Endodermal cell (in vitro differentiated cells): ENCODE data around the gene PLPPR1. TPM values are rescaled to one million over a fixed set of nuclear protein-coding genes. Genes with fewer than 3 reads are reported as not detected.

Experiments
- DNase-seq: peaks from one replicate; pipeline ENCODE4 v3.0.0-alpha.2; 2017
- H3K27ac ChIP-seq: 2 replicates; pipeline ENCODE4 v1.5.1; 2013; ENCODE audit warnings: mild to moderate bottlenecking, low read depth, low read length, moderate library complexity
- H3K27me3 ChIP-seq: 2 replicates; pipeline ENCODE4 v1.6.1; 2013; ENCODE audit warnings: mild to moderate bottlenecking, low read length, moderate library complexity; ENCODE audit not compliant: insufficient read depth, control insufficient read depth, poor library complexity, severe bottlenecking
- H3K36me3 ChIP-seq: 2 replicates; pipeline ENCODE4 v1.7.0; 2013; ENCODE audit warnings: mild to moderate bottlenecking, low read length, moderate library complexity; ENCODE audit not compliant: control insufficient read depth, insufficient read depth
- H3K4me1 ChIP-seq: one replicate; pipeline ENCODE4 v1.7.0; 2013; ENCODE audit warnings: low read length; ENCODE audit not compliant: control insufficient read depth, insufficient read depth
- H3K4me3 ChIP-seq: 2 replicates; pipeline ENCODE4 v1.5.1; 2013; ENCODE audit warnings: mild to moderate bottlenecking, low read length, moderate library complexity
- H3K9ac ChIP-seq: 2 replicates; pipeline ENCODE4 v1.6.1; 2013; ENCODE audit warnings: mild to moderate bottlenecking, low read length, moderate library complexity; ENCODE audit not compliant: poor library complexity, severe bottlenecking; ENCODE audit errors: extremely low read depth
- H3K9me3 ChIP-seq: 2 replicates; pipeline ENCODE4 v1.6.1; 2013; ENCODE audit warnings: mild to moderate bottlenecking, low read length, moderate library complexity; ENCODE audit not compliant: control insufficient read depth
- H3K27ac Mint-ChIP-seq: 2 replicates; pipeline ENCODE4 v1.8.0; 2020; ENCODE audit warnings: mixed read lengths
- H3K27me3 Mint-ChIP-seq: 2 replicates; pipeline ENCODE4 v1.8.0; 2021; ENCODE audit warnings: mild to moderate bottlenecking, mixed read lengths; ENCODE audit not compliant: insufficient read depth
- H3K36me3 Mint-ChIP-seq: 2 replicates; pipeline ENCODE4 v1.8.0; 2020; ENCODE audit warnings: low read depth, mixed read lengths
- H3K4me1 Mint-ChIP-seq: 2 replicates; pipeline ENCODE4 v1.8.0; 2020; ENCODE audit warnings: mixed read lengths
- H3K4me3 Mint-ChIP-seq: 2 replicates; pipeline ENCODE4 v1.8.0; 2020; ENCODE audit warnings: mild to moderate bottlenecking, moderate library complexity, mixed read lengths
- H3K9me3 Mint-ChIP-seq: 2 replicates; pipeline ENCODE4 v1.8.0; 2020; ENCODE audit warnings: mild to moderate bottlenecking, mixed read lengths
- WGBS, 2 experiments: methylation state at CpG; one replicate each; pipeline versions ENCODE4 v1.1.5 to v1.1.7; 2013; ENCODE audit warnings: missing lambda C conversion rate in 2 of 2, mixed read lengths in 1 of 2; ENCODE audit not compliant: insufficient coverage in 1 of 2, insufficient read length in 1 of 2; 5-methylcytosine and 5-hydroxymethylcytosine counted together
- total RNA-seq, 2 donors: library from RNA; stranded (reverse); fragmentation: NEBNext Ultra II Directional in 1 of 2; extraction: Animal tissue kit (Norgen Biotek cat#: 25700) in 1 of 2; gene quantifications; 2 replicates in 1 of 2; 3 replicates in 1 of 2; pipeline ENCODE4 v1.2.1, GENCODE V29; 2021
- TF ChIP-seq, protein P1 (sequence below): fragments of 200-600 bp; sonication (generic); conservative IDR thresholded peaks from 2 replicates; pipeline ENCODE4 v1.5.0; 2021; ENCODE audit warnings: antibody characterized with exemption, mild to moderate bottlenecking

The PLPPR1 gene
- total RNA-seq, 2 donors from 2014 or later, result 1.5 to 4.6 TPM

DNA sequence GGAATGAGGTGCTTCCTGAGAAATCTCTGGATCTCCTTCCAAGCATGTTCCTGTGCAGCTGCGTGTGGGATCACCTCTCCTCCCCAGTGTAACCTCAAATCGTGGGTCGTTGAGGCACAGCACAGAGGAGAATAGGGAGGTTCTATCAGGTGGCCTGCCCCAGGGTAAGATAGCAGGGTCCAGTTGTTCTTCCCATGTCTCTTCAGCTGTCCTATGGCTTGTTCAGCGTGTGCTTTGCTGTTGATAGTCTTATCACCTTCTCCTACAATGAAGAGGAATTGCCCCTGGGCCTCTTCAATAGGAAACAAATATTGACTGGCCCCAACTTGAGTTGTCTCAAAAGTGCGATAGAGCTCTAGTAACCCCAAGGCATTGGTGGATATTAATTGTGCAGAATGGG, 333.9 kb downstream of the PLPPR1 start:
- Histone ChIP-seq H3K9ac (no peak overlapping the region), H3K27ac (no peak overlapping the region), H3K4me3 (no peak overlapping the region), H3K9me3 (no peaks in the 10 kb centered on the region), H3K27me3 (no peaks in the 10 kb centered on the region), H3K4me1 (no peaks in the 10 kb centered on the region), H3K36me3 (no peaks in the 10 kb centered on the region)
- DNase-seq, result no peak
- TF ChIP-seq, protein P1, sequence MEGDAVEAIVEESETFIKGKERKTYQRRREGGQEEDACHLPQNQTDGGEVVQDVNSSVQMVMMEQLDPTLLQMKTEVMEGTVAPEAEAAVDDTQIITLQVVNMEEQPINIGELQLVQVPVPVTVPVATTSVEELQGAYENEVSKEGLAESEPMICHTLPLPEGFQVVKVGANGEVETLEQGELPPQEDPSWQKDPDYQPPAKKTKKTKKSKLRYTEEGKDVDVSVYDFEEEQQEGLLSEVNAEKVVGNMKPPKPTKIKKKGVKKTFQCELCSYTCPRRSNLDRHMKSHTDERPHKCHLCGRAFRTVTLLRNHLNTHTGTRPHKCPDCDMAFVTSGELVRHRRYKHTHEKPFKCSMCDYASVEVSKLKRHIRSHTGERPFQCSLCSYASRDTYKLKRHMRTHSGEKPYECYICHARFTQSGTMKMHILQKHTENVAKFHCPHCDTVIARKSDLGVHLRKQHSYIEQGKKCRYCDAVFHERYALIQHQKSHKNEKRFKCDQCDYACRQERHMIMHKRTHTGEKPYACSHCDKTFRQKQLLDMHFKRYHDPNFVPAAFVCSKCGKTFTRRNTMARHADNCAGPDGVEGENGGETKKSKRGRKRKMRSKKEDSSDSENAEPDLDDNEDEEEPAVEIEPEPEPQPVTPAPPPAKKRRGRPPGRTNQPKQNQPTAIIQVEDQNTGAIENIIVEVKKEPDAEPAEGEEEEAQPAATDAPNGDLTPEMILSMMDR, result no peak
- Mint-ChIP-seq H3K27ac (no peak overlapping the region), H3K36me3 (no peaks in the 10 kb centered on the region), H3K27me3 (no peaks in the 10 kb centered on the region), H3K9me3 (no peaks in the 10 kb centered on the region), H3K4me1 (no peaks in the 10 kb centered on the region), H3K4me3 (no peak overlapping the region)
- WGBS, 2 experiments, result 93% methylated on average over 5 of the region's 5 CpGs; no CpG with 5 or more reads in 1 of the 2 experiments

DNA sequence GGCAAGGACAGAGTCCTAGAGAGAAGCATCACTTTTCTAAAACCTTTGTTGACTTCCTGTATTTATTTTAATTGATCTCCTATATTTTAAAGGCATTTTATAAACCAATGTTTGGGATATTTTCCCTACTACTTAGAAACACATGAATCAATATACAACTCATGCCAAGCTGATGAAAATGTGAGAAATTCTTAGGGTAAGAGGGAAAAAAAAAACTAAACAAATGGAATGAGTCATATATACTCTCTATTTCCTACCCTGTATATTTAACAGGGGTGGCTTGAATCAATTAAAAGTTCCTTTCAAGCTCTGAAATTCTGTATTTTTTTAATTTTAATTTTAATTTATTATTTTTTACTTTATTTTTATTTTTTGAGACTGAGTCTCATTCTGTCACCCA, 336.7 kb downstream of the PLPPR1 start:
- no peaks in the 10 kb centered on the region for H3K27me3 Mint-ChIP-seq

DNA sequence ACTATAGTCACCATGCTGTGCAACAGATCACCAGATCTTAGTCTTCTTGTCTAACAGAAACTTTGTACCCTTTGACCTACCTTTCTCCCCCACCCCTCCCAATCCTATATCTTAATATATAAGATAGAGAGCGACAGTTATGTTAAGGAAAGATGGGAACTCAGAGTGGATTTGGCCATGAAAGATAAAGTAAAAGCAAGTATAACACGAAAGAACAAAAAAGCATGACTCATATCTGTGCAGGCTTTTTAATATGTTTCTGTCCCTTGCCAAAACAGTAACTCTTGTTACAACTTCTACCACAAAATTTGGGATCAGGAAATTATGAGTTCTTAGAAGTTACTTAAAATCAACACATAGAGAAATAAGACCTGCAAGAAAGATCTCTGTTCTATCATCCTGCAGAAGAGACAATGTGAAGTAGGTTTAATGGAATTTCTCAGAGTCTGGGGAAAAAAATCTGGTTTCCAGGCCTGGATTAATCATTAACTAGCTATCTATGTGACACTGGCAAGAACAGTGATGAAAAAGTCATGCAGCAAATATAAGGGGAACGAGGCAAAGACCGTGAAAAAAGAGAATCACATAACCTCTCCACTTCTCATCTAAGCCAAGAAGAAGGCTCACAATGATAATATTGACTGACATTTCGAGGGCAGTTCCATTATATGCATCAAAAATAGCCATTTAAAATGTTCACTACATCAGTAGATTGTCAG, 337.7 kb downstream of the PLPPR1 start:
- DNase-seq, result no peak
- TF ChIP-seq, protein P1, result no peak
- Histone ChIP-seq H3K27me3 (no peaks in the 10 kb centered on the region), H3K9ac (no peak overlapping the region), H3K36me3 (no peaks in the 10 kb centered on the region), H3K4me3 (no peak overlapping the region), H3K27ac (no peak overlapping the region), H3K9me3 (no peaks in the 10 kb centered on the region), H3K4me1 (no peaks in the 10 kb centered on the region)
- Mint-ChIP-seq H3K27me3 (no peaks in the 10 kb centered on the region), H3K36me3 (no peaks in the 10 kb centered on the region), H3K4me3 (no peak overlapping the region), H3K27ac (no peak overlapping the region), H3K9me3 (no peaks in the 10 kb centered on the region), H3K4me1 (no peaks in the 10 kb centered on the region)
- 67 to 77% methylated on average over 3 to 5 of the region's 5 CpGs for WGBS, 2 experiments

More for the DNA sequence above, 336.7 kb downstream of the PLPPR1 start:
- no peaks in the 10 kb centered on the region for H3K9me3 ChIP-seq
- no peak overlapping the region for H3K4me3 Mint-ChIP-seq
- no peak overlapping the region for H3K4me3 ChIP-seq
- no peak overlapping the region for H3K27ac Mint-ChIP-seq
- DNase-seq, result no peak
- no peaks in the 10 kb centered on the region for H3K4me1 ChIP-seq
- H3K27me3 ChIP-seq, result no peaks in the 10 kb centered on the region
- H3K9me3 Mint-ChIP-seq, result no peaks in the 10 kb centered on the region
- no peak overlapping the region for H3K9ac ChIP-seq
- no peaks in the 10 kb centered on the region for H3K36me3 Mint-ChIP-seq
- no peak overlapping the region for H3K27ac ChIP-seq
- no peaks in the 10 kb centered on the region for H3K36me3 ChIP-seq
- TF ChIP-seq, protein P1, result no peak
- H3K4me1 Mint-ChIP-seq, result no peaks in the 10 kb centered on the region
